Stimulated activated CD8-positive, alpha-beta memory T cell treated with anti-CD3 and anti-CD28 coated beads, Interleukin-2, amount 100 ng/mL, for 48 hours (primary cell): ENCODE data around the gene SLC40A1.
"Not testable (repeated sequence)": the region's sequence is repeated elsewhere in the genome, so short reads cannot be mapped to it uniquely, and the experiment has no call there.

Experiments
- DNase-seq, 2 donors: peaks; one replicate each; pipeline ENCODE4 v3.0.0-alpha.2; 2020; ENCODE audit warnings: low read depth in 2 of 2

Gene SLC40A1

GRCh38 chr2:189580658-189581353 lies at the start of gene SLC40A1:
TSS of gene SLC40A1 (minus strand) at chr2:189580786. CDS start at chr2:189580460, 326 bp downstream.
- peak; percentile 31 to 47 for DNase-seq

DNA sequence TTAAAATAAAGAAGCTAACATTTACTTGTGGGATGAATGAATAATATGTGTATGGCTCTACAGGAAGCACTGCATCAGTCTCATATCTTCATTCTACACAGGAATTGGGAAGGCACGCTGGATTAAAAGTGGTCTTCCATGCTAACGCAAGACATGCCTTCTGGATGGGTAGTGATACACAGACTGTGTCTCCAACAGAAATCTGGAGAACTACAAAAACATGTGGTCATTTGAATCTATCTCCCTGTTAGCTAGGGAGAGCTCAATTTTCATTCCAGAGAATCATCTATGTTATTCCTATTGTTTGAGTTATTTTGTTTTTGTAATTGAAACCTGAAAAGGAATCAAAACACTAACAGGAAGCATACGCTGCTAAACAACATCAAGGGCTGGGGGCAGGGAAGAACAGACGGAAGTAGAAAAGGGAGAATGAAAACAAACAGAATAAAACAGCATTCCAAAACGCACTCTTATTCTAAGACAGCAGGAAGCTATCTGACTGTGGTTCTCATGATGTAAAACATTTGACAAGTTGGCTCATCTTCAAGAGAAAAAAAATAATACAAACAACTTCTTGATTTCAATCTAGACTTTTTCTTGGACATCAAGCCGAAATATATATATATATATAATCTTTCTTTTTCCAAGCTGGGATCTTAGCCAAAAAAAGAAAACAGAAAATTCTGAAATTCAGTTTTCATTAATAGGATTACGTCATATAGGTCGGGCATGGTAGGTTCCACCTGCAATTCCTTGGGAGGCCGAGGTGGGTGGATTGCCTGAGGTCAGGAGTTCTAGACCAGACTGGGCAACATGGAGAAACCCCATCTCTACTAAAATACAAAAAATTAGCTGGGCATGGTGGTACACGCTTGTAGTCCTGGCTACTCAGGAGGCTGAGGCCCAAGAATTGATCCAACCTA lies 49.2 kb upstream of the SLC40A1 start:
- DNase-seq, result no peak

- DNase-seq, result no peak
Measured at GRCh38 chr2:189628817-189629530, 48.4 kb upstream of the SLC40A1 start.

DNA sequence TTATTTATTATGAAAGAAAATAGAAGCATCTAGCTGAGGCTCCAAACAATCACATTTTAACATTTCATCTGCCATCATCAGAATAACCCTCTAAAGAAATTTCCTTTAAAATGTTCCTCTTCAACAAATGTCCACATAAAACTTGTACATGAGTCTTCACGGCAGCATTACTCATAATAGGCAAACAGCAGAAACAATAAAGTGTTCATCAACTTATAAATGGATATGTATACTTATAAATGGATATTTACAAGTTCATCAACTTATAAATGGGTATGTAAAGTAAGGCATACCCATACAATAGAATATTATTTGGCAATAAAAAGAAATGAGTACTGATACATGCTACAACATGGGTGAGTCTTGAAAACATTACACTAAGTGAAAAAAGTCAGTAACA lies 47.2 kb upstream of the SLC40A1 start:
- no peak for DNase-seq

DNA sequence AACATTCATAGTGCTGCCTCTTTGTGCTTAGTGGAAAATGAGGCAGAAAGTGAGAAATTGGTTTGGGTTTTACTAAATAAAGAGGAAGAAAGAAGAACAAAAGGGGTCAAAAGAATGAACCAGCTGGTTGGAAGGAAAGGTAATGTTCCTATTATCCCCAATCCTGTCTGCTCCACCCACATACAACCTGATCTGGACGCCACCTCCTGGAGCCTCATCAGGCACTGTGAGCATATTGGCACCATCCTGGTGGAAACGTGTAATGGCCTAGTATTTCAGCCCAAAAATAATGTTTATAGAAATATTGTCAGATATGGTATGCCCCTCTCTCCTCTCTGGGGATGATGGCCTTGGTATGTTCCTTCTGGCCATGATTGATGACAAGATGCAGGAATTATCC lies 45.0 kb upstream of the SLC40A1 start:
- no peak for DNase-seq

DNA sequence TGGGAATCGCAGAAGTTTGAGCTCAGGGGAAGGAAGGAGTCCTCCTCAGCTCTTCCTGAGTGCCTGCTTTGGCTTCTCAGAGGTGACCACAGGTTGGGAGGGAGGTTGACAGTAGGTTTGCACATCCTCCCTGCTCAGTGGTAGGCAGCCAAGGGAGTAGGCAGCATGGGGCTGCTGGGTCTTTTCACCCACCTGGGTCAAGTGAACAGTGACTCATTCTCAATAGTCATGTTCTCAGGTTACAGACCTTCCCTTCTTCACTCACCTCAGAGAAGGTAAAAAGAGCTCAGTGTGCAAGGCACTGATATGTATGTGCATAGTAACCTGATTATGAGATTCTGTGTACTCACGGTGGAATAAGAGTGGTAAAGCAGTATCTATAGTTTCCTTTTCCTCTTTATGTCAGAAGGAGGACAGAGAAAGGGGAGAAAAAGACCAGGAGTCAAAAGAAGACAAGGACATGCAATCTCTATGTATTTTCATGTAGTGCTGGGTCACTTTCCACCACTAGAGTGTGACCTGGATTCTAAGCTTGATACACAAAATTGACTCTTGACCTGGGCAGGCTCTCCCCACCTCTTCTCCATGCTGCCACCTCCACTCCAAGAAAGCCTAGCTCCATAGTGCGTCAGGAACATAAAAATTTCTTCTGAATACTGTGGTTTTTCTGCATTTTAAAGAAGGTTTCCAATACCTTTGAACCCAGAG lies 44.2 kb upstream of the SLC40A1 start:
- no peak for DNase-seq

GRCh38 chr2:189623049-189623448 lies 42.5 kb upstream of the SLC40A1 start:
- no peak for DNase-seq

DNA sequence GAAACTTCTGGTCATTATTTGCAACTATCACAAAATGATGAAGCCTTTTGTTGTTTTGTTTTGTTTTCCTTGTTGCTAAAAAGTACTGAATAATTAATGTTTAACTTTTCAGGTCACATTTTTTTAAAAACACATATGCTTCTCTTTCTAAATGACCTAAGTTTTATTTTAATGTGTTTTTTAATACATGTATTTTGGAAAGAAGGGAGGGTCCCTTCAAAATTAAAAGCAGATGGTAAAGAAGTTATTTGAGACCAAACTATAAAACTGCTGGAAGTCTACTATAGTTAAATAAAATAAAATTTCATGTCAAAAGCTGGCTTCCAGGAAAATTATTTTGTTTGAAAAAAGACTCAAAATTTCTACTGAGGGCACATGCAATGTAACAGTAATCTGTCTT lies 41.2 kb upstream of the SLC40A1 start:
- DNase-seq, result no peak

DNA sequence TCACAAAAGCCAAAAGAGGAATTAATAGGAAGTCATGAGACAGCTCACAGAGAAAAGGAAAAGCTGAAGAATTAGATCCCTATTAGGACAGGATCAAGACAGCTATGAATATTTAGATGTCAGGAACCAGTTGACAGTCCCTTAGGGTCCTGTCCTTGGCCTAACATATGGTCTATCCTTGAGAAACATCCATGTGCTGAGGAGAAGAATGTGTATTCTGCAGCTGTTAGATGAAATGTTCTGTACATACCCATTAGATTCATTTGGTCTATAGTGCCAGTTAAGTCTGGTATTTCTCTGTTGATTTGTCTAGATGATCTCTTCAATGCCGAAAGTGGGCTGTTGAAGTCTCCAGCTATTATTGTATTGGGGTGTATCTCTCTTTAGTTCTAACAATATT lies 37.6 kb upstream of the SLC40A1 start:
- DNase-seq, result no peak

GRCh38 chr2:189614585-189614984 lies 34.0 kb upstream of the SLC40A1 start:
- DNase-seq, result no peak

GRCh38 chr2:189613650-189614420 lies 33.2 kb upstream of the SLC40A1 start:
- DNase-seq, result no peak

DNA sequence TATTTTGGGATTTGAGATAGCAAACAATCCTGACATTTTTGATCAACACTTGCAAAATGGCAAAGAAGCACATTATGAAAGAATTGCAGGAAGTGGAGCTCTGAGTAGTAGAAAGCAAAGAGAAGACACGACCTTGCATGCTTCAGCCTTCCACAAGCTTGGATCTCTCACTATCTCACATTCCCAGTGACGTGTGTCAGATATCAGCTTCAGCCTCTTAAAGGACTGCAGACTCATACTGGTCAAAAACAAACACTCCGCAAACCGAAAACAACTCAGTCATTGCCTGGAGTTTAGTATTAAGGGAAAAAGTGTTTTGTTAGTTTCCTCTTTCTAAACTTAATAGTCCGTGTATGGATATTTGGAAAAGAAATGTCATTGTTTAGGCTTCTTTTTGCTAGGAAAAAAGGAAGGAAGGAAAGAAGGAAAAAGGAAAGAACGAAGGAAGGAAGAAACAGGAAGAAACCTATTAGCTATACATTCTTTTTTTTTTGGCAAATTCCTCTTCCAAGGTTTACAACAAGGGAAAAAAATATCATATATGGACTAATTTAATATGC lies 32.6 kb upstream of the SLC40A1 start:
- no peak for DNase-seq

- DNase-seq, result no peak
Measured at GRCh38 chr2:189610700-189611099, 30.1 kb upstream of the SLC40A1 start.

DNA sequence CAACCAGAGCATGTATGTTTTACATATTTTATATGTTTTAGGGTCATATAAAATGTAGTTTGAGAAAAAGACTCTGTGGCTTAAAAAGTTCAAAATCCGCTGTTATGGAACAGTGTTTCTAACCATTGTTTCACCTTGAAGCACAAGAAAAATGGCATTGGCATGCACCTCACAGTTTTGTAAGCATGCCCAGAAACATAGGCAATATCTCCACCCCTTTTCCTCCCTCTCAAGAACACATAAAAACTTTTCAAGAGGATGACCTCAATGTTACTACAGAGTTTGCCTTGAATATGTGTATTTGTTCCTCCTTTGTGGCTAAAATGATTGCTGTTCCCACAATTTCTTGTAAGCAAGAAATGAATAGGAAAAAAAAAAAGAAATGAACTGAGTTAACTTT lies 29.3 kb upstream of the SLC40A1 start:
- DNase-seq, result no peak

GRCh38 chr2:189609423-189609816 lies 28.8 kb upstream of the SLC40A1 start:
- no peak for DNase-seq

DNA sequence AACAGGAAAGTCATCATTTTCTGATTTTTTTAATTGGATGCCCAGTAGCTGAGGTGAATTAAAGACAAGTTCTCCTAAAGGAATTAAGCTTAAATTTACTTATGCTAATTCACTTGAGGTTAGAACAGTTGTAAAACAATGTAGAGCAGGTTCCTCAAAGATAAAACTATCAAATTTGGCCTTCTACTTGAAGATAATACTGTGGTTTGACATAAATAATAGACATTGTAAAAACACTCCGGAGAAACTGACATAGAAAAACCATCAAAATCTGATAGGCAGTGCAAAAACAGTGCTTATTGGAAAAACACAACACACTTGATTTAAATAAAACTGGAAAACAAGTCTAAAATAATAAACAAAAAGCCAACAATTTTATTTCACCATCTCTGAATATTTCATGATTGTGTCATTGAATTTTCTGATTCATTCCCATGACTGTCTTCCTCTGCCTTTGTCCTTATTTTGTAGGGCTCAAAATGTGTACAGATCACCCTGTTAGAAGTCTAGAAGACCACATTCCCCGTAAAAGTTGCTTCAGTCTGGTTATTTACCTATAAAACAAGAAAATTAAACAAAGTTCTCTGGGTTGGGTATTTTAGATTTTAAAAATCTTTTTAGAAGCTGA lies 28.3 kb upstream of the SLC40A1 start:
- no peak for DNase-seq

GRCh38 chr2:189608170-189608569 lies 27.6 kb upstream of the SLC40A1 start:
- no peak for DNase-seq

GRCh38 chr2:189602233-189602632 lies 21.6 kb upstream of the SLC40A1 start:
- no peak for DNase-seq

GRCh38 chr2:189601652-189602051 lies 21.1 kb upstream of the SLC40A1 start:
- not testable (repeated sequence) for DNase-seq

- no peak for DNase-seq
Measured at GRCh38 chr2:189601043-189601442, 20.5 kb upstream of the SLC40A1 start.
